ENCODE results near the gene LRP4.

LRP4 gene

DNA sequence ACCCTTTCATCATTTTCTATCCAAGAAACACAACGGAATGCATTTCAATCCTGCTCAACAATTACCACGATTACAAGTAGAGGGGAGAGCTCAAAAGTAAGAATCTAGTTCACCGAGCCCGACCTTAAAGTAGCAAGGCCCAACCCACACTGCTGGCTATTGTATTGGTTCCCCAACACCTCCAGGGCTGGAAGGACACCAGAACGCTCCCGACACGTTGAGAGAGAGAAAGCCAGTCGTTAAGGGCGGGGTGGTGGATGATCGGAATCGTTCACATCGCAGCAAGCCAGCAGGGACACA is 73.0 kb downstream of the LRP4 start:
- DNase-seq, result no peak

DNA sequence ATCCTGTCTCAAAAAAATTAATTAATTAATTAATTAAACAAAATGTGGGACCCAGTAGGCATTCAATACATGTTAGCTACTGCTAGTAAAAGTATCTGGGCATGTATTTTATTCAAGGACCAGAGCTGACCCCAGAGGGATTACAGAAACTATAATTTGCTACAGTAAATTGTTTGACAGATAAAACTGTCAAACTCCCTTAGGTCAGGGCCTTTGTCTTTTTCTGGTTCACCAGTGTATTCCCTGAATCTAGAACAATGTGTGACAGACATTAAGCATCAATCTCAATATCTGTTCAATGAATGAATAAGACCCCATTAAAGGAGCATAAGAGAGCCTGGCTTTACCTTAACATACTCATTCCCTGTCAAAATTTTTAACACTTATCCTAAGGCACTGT is 78.2 kb downstream of the LRP4 start:
- DNase-seq, result no peak

DNA sequence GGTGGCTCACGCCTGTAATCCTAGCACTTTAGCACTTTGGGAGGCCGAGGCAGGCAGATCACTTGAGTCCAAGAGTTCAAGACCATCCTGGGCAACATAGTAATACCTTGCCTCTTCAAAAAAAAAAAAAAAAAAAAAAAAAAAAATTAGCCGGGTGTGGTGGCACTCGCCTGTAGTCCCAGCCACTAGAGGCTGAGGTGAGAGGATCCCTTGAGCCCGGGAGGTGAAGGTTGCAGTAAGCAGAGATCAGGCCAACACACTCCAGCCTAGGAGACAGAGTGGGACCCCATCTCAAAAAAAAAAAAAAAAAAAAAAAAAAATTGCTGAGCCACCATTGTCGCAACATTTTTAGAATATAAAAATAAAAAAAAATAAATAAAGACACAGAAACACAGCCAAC is 79.8 kb downstream of the LRP4 start:
- no peak for DNase-seq

DNA sequence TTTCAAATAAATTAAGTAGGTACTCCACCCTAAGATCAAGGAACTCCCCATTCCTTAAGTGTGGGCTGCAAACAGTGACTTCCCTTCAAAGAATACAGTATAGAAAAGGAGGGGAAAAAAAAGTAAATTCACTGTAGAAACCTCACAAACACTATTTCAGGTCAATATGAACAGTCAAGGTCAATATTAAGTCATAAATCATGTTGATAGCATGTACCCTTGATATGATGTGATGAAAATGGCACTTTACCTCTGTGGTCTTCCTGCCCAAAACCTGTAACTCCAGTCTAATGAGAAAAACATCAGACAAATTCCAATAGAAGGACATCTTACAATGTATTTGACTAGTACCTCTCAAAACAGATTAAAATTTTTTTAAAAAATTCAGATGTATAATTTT is 80.5 kb downstream of the LRP4 start:
- no peak for DNase-seq

DNA sequence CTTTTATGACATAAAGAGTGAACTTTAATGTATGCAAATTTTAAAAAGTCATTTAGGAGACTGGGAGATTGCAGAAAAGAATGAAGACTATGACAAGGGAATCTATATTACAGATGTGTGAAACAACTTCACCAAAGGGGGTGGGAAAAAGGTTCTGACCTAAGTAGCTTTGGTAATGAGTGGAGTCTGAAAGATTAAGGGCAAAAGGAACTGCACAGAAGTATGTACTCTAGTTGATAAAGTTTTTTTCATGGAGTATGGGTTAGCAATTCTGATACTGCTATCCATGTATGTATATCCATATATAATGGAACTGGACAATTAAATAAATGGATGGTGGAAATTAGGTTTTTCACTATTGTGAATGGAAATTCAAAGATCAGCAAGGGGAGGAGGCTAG is 81.5 kb downstream of the LRP4 start:
- DNase-seq, result no peak

DNA sequence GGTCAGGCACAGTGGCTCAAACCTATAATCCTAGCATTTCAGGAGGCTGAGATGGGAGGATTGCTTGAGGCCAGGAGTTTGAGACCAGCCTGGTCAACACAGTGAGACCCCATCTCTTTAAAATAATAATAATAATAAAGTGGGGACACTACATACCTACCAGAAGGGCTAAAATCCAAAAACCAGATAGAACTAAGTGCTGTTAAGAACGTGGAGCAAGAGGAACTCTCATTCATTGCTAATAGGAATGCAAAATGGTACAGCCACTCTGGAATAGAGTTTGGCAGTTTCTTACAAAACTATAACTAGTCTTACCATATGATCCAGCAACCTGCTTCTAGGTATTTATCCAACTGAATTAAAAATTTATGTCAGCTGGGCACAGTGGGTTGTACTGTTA is 81.9 kb downstream of the LRP4 start:
- DNase-seq, result no peak

DNA sequence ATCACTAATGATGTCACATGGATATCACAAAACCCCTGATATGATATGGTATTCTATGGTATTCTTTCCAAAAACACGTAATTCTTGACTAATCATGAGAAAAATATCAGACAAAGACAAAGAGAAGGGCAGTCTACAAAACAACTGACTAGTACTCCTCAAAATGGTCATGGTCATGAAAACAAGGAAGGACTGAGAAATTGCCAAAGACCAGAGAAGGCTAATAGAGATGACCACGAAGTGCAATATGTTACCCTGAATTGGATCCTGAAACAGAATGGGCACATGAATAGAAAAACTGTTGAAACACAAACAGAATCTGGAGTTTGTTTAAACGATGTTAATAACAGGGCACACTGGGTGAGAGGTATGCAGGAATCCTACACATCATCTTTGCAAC is 82.5 kb downstream of the LRP4 start:
- no peak for DNase-seq

DNA sequence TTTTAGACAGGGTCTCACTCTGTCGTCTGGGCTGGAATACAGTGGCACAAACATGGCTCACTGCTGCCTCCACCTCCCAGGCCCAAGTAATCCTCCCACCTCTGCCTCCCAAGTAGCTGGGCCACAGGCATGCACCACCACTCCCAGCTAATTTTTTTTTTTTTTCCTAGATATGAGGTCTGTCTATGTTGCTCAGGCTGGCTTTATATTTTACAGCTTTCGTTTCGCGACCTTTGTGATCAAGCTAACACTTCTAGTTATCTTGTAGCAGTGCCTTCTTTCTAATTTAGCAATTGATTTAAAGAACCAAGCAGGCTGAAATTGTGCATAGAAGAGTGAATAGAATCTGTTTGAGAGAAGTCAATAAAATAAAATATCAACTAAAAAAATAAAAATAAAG is 83.5 kb downstream of the LRP4 start:
- no peak for DNase-seq

DNA sequence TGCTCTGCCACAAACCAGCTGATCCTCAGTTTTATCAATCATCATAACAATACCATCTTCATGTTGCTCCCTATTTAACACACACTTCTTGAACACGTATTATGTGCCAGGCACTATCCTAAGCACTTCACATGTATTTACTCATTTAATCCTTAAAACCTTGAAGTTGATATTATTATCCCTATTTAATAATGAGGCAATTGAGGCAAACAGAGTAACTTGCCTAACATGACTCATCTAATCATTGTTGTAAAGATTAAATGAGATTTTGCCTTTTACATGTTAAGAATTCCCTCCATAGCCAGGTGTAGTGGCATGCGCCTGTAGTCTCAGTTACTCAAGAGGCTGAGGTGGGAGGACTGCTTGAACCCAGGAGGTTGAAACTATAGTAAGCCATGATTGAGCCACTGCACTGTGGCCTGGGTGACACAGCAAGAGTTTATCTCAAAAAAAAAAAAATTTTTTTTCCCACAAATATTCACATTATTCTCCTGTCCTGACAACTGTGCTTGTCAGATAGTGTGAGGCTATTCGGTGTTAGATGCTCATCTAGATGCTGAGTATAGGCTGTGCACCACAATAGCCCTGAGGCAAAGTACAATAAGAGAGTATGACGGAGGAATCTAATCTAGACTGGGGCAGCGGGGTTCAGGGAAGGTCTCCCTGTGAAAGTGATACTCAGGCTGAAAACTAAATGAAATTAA is 85.7 kb downstream of the LRP4 start:
- DNase-seq, result no peak

- DNase-seq, result no peak
Observed at GRCh38 chr11:46827995-46828394, 90.4 kb downstream of the LRP4 start.

- peak; percentile 75 for DNase-seq
Observed at GRCh38 chr11:46826310-46827044, 91.9 kb downstream of the LRP4 start.

GRCh38 chr11:46808799-46809431 is 109.4 kb downstream of the LRP4 start:
- DNase-seq, result no peak
